Left forelimb (tissue), 1 donor: Measurements from ENCODE around the gene HHEX.
"Not testable (repeated sequence)": the region's sequence is repeated elsewhere in the genome, so short reads cannot be mapped to it uniquely, and the experiment has no call there.

Experiments
- DNase-seq: peaks from one replicate; pipeline ENCODE4 v3.0.0-alpha.2; 2018; ENCODE audit warnings: low spot score

HHEX gene

DNA sequence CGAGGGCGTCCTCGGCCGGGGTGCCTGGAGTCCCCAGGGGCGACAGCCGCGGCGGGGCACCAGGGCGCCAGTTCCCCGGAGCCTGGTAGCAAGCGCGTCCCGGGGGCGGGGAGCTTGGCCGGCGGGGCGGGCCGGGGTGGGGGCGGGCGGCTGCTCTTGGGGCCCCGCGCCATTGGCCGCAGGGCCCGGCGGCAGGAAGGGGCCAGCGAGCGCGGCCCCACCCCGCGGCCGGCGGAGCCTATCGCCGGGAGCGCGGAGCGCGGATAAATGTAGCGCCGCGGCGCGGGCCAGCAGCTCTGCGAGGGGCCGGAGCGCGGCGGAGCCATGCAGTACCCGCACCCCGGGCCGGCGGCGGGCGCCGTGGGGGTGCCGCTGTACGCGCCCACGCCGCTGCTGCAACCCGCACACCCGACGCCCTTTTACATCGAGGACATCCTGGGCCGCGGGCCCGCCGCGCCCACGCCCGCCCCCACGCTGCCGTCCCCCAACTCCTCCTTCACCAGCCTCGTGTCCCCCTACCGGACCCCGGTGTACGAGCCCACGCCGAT, at the start of gene HHEX:
Gene HHEX (plus strand): TSS at position 293 of the 548 bp plus-strand sequence. CDS start 32 bp downstream, at position 325.
- DNase-seq: peak; percentile 64

- DNase-seq: no peak
Measured at GRCh38 chr10:92640107-92640506, 49.6 kb upstream of the HHEX start.

- DNase-seq: no peak
Measured at GRCh38 chr10:92641492-92641891, 48.3 kb upstream of the HHEX start.

DNA sequence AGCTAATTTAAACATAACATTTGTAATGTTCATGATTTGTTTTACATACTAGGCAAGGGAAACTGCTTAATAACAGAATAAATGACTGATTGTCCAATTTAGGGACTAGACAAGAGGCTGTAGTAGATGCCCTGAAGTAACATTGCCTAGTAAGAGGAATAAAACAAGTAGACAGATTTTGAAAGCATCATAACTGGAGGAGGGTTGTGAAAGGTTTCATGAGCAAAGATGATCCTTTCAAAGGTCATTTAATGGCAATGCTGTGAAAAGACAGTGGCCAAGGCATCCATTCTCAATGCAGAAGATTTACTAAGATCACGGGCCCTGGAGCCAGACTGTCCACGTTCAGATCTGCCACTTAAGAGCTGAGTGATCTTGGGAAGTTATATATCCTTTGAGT, 44.8 kb upstream of the HHEX start:
- DNase-seq: no peak

- DNase-seq: not testable (repeated sequence)
Measured at GRCh38 chr10:92650864-92651263, 38.9 kb upstream of the HHEX start.

DNA sequence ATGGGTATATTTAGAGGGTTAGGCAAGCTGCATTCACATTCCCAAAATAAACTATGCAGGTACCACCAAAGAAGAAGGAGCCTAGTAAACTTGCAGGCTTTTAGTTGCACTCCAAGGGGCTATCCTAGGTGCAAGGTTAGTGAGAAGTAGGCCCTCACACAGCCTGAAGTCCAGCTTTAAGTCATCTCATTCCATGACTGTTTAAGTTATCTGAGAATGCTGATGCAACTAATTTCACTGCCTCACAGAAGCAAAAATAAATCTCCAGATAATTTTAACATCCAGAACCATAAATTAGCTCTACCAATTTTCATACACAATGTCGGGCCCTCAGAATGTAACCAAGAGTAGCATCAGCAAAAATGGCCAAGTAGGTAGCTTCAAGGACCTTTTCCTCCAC, 34.3 kb upstream of the HHEX start:
- DNase-seq: no peak

GRCh38 chr10:92656266-92656961, 33.3 kb upstream of the HHEX start:
- no peak for DNase-seq

- DNase-seq: no peak
Measured at GRCh38 chr10:92657024-92657423, 32.7 kb upstream of the HHEX start.

GRCh38 chr10:92662848-92663247, 26.9 kb upstream of the HHEX start:
- no peak for DNase-seq

DNA sequence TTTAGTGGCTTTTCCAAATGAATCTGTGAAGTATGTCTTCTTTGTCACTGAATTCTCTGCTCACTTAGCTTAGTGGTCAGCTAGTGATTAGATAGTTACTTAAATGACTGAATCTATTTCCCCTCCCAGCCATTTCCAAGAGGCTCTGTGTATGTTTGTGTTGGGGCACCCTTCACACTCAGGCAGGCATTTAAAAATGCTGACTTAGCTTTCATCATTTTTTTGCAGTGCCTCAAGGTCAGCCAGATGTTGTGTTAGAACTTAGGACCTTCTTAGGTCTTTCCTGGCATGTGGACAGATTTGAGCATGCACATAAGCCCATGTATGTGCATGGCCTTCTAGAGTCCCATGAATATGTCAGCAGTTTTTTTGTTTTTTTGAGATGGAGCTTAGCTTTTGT, 25.4 kb upstream of the HHEX start:
- no peak for DNase-seq

- DNase-seq: no peak
Measured at GRCh38 chr10:92667078-92667477, 22.7 kb upstream of the HHEX start.

GRCh38 chr10:92677708-92678107, 12.0 kb upstream of the HHEX start:
- no peak for DNase-seq

- DNase-seq: no peak
Measured at GRCh38 chr10:92678206-92678605, 11.5 kb upstream of the HHEX start.

DNA sequence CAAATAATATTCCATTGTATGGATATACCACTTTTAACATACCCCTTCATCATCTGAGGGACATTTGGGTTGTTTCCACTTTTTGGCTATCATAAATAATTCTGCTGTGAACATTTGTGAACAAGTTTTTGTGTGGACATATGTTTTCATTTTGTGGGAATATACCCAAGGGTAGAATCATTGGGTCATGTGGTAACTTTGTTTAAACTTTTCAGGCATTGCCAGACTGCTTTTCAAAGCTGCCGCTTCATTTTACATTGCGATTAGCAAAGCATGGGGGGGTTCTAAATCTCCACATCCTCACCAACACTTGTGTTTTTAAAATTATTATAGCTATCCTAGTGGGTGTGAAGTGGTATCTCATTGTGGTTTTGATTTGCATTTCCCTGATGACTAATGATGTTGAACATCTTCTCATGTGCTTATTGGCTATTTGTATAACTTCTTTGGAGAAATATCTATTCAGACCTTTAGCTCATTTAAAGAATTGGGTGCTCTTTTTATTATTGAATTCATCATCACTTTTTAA, 8.4 kb upstream of the HHEX start:
- DNase-seq: no peak

DNA sequence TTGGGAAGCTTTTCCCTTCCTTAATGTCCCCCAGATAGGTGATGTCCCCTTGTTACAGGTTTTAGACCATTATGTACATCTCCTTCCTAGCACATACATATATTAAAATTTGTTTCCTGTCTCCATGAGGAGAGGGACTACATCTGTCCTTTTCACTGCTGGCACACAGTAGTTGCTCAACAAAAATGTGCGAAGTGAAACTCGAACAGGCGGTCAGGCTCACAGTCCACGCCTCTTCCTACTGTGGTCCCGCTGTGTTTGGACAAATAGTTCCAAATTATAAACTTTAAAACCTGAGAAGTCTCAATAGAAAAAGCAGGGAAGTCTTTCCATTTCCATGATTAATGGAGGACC, 1.2 kb upstream of the HHEX start:
- no peak for DNase-seq

GRCh38 chr10:92688927-92689662, 660 bp upstream of the HHEX start:
- peak; percentile 69 for DNase-seq

DNA sequence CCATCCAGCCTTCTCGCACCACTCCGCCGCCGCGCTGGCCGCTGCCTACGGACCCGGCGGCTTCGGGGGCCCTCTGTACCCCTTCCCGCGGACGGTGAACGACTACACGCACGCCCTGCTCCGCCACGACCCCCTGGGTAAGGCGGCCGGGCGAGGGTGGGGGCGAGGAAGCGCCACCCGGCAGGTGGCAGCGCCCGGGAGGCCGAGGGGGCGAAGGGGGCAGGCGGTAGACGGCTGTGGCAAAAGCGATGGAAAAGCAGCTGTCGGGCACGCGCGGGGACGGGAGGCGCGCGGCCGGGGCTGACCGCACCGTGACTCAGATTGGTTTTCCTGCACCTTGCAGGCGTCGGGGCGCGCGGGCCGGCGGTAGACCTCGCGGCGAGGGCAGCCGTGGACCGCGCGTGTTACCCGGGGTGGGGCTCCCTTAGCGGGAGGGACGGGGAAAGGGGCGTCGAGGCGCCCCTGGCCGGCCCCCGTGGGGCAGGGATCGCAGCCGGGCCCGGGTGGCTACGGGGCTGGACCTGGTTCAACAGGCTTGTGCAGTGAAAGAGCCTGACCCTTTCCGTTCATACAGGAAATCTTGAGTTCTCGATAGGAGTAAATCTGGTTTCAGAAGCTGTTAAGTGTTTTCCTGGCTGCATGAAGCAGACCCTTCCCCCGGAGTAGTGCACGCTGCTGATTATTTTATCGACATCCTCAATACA, 608 bp downstream of the HHEX start:
- DNase-seq: peak; percentile 74

DNA sequence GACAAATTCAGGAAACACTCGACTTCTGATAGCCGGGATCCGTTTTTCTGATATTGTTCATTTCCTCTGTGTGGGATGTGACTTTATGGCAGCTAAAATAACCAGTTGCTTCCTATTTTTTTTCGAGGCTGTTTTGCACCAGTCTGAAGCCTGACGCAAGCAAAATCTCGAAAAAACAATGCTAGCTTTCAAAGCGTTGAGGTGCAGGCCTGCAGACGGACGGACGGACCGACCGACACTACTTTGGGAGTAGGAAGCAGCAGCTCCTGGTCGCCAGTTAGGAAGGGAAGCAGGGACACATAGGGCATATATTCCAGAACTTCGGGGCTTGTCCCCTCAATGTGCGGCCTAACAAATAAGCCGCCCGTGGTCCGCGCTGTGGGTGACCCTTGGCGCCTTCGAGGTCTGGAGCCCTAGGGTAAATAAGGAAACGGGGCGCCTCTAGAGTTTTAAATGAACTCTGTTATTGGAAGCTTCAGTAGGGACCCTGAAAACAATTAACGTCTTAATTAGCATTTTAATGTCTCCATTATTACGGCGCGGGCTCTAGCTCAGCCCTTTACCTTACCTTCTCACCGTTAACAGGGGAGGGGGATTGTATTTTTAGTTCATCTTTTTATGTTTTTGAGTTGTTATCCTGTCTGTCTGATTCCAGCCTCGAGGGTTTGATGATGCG, 1.3 kb downstream of the HHEX start:
- DNase-seq: peak; percentile 65

- no peak for DNase-seq
Measured at GRCh38 chr10:92691591-92692079, 1.9 kb downstream of the HHEX start.

DNA sequence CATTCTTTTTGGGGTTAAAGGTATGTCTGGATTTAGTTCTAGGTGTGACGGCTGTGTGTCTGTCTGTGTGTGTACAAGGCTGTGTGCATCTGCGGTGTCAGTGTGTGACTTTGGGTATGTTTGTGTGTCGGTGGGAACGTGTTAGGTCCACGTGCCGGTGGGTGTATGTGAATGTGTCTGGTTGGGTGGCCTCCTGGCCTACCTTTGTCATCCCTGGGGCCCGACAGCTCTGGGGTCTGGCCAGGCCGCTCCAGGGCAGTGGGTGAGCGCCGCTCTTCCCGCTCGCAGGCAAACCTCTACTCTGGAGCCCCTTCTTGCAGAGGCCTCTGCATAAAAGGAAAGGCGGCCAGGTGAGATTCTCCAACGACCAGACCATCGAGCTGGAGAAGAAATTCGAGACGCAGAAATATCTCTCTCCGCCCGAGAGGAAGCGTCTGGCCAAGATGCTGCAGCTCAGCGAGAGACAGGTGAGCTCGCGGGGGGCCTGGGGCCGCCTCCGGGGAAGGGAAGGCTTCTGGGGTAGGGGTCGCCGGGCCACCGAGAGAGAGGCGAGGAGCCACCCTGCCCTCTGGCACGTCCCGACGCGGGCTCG, 2.4 kb downstream of the HHEX start:
- no peak for DNase-seq
